Ovary (tissue), 9 donors: Measurements from ENCODE around the gene PADI2. TPM values are rescaled to one million over a fixed set of nuclear protein-coding genes. Genes with fewer than 3 reads are reported as not detected.

Source experiments
- DNase-seq, 5 donors: peaks; one replicate each; pipeline ENCODE4 v3.0.0-alpha.2; 2019 to 2020
- H3K27ac ChIP-seq, 2 donors: fragments of 200-600 bp; one replicate each; pipeline versions ENCODE4 v1.5.1 to v1.8.0; 2019 to 2022
- H3K27me3 ChIP-seq: fragments of 200-600 bp; one replicate; pipeline ENCODE4 v1.8.0; 2022
- H3K36me3 ChIP-seq: fragments of 200-600 bp; sonication (generic); one replicate; pipeline ENCODE4 v1.5.1; 2019
- H3K4me1 ChIP-seq: one replicate; pipeline ENCODE4 v1.8.1; 2013; ENCODE audit warnings: mild to moderate bottlenecking, moderate library complexity; ENCODE audit not compliant: insufficient read depth
- H3K4me3 ChIP-seq: fragments of 200-600 bp; sonication (generic); one replicate; pipeline ENCODE4 v1.5.1; 2017
- H3K9me3 ChIP-seq, 2 donors: fragments of 200-600 bp in 1 of 2; sonication (generic) in 1 of 2; one replicate each; pipeline versions ENCODE4 v1.5.1 to v1.8.1; 2013 to 2019; ENCODE audit warnings: mild to moderate bottlenecking in 1 of 2, moderate library complexity in 1 of 2
- EP300 ChIP-seq: sonication (generic); formaldehyde crosslinking; IDR thresholded peaks from one replicate; pipeline ENCODE4 v1.6.1; 2017; ENCODE audit warnings: antibody characterized with exemption
- POLR2A ChIP-seq: fragments of 450-650 bp; IDR thresholded peaks from one replicate; pipeline ENCODE4 v1.6.1; 2017; ENCODE audit warnings: antibody characterized with exemption, mild to moderate bottlenecking, moderate library complexity
- WGBS, 3 donors: extraction: QIAGEN DNeasy Blood & Tissue Kit in 1 of 3; methylation state at CpG; one replicate each; pipeline versions ENCODE4 v1.1.5 to v1.1.7; 2013 to 2017; 5-methylcytosine and 5-hydroxymethylcytosine counted together
- intact Hi-C, 4 donors: fragments of 100-400 bp; cut with DNase I; formaldehyde crosslinking; loops; one replicate each; pipeline versions ENCODE4 v1.11.0 to v1.15.1; 2022 to 2023
- polyA plus RNA-seq, 2 donors: library from polyadenylated mRNA; stranded (reverse); fragments of 200-250 nt in 1 of 2; fragments of 350-450 nt in 1 of 2; fragmentation: Illumina TruSeq in 1 of 2; extraction: RNeasy Lipid Tissue Mini Kit (QIAGEN cat#74804) in 1 of 2; gene quantifications; one replicate each; pipeline ENCODE4 v1.2.3, GENCODE V29; 2013 to 2014
- total RNA-seq, 7 donors: library from RNA; depleted of rRNA in 2 of 7; stranded (reverse); fragments of >200 nt in 2 of 7; fragmentation: NEBNext Ultra II Directional in 3 of 7; extraction: Animal tissue kit (Norgen Biotek cat#: 25700) in 3 of 7; gene quantifications; one replicate each; pipeline versions ENCODE4 v1.1.0 to v1.2.4, GENCODE V29; 2016 to 2023
- TF ChIP-seq, protein P1 (sequence below), 3 donors: fragments of 450-650 bp in 2 of 3; fragments of 200-600 bp in 1 of 3; IDR thresholded peaks; one replicate each; pipeline versions ENCODE4 v1.5.1 to v1.8.0; 2016 to 2022; ENCODE audit warnings: antibody characterized with exemption in 3 of 3, mild to moderate bottlenecking in 1 of 3
- donor health status: DM: no; HTN: no; CAD: no; lungs with moderate emphysema.
- donor health status: DM: no; HTN: no; CAD: no.
- donor health status: Bipolar disorder and iron deficiency.
- donor health status: DM: yes; HTN: yes; CAD: no.
- donor health status: DM: no; HTN: no; CAD: no.
- donor health status: DM: yes; HTN: yes; CAD: no.

PADI2 gene
- total and polyA plus RNA-seq, 9 donors = 0.07 to 5.2 (median 0.55) TPM

DNA sequence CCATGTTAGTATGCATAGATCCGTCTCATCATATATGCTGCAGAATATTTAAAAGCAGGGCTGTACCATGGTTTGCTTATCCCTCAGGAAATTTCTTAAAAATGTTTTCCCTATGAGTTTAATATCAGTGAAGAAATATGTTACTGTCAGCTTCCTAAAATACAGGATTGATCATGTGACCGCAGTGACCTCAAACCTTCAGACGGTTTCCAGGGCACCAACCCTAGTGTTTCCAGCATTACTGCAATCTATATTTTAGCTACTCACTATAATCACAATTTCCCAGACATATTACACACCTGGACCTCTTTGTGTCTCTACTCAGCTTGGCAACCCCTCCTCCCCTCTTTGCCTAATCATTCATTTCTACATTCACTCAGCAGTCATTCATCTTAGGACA, 57.8 kb downstream of the PADI2 start:
- WGBS, 3 donors = 88 to 89% (median 89%) methylated on average over 3 of the region's 3 CpGs
- DNase-seq = no peak
- no peaks in the 10 kb centered on the region for H3K4me1 ChIP-seq
- no peaks in the 10 kb centered on the region for H3K27me3 ChIP-seq
- no peak overlapping the region for H3K4me3 ChIP-seq
- no peak overlapping the region for H3K27ac ChIP-seq
- no peaks in the 10 kb centered on the region for H3K36me3 ChIP-seq
- no peaks in the 10 kb centered on the region for H3K9me3 ChIP-seq
- TF ChIP-seq, protein P1, sequence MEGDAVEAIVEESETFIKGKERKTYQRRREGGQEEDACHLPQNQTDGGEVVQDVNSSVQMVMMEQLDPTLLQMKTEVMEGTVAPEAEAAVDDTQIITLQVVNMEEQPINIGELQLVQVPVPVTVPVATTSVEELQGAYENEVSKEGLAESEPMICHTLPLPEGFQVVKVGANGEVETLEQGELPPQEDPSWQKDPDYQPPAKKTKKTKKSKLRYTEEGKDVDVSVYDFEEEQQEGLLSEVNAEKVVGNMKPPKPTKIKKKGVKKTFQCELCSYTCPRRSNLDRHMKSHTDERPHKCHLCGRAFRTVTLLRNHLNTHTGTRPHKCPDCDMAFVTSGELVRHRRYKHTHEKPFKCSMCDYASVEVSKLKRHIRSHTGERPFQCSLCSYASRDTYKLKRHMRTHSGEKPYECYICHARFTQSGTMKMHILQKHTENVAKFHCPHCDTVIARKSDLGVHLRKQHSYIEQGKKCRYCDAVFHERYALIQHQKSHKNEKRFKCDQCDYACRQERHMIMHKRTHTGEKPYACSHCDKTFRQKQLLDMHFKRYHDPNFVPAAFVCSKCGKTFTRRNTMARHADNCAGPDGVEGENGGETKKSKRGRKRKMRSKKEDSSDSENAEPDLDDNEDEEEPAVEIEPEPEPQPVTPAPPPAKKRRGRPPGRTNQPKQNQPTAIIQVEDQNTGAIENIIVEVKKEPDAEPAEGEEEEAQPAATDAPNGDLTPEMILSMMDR (IDR thresholded peaks at IDR 0.05) = no peak
- TF ChIP-seq POLR2A (no peak), EP300 (no peak)
- intact Hi-C loops = loop anchor here in 3 of 4 donors (5.0 to 10.0 kb wide), 3 partner anchors 63 to 176 kb away; no protein-coding TSS in a partner anchor

DNA sequence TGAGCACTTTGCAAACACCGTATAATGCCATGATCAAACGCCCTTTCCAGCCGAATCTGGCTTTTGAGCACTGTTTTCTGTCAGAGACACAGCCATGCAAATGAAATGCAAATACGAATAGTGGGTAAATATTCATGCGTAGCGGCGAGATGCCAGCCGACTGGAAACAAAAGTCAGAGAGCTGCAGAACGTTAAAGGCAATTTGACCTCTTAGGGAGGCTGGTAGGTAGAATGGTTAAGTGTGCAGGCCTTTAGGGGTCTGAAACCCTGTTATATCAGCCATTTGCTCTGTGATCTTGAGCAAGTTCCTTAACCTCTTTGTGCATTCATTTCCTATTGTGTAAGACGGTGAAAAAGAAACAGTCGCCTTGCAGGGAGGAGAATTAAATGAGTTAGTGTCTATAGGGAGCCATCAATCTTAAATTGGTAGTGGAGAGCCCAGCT, 58.9 kb downstream of the PADI2 start:
- Histone ChIP-seq H3K27me3 (no peaks in the 10 kb centered on the region), H3K4me1 (no peaks in the 10 kb centered on the region), H3K27ac (no peak overlapping the region), H3K9me3 (no peaks in the 10 kb centered on the region), H3K36me3 (no peaks in the 10 kb centered on the region), H3K4me3 (no peak overlapping the region)
- no peak for TF ChIP-seq POLR2A
- WGBS, 3 donors = 60 to 64% (median 60%) methylated on average over 11 of the region's 11 CpGs
- no peak for DNase-seq
- intact Hi-C loops = loop anchor here in 3 of 4 donors (5.0 to 10.0 kb wide), 3 partner anchors 64 to 177 kb away; no protein-coding TSS in a partner anchor

DNA sequence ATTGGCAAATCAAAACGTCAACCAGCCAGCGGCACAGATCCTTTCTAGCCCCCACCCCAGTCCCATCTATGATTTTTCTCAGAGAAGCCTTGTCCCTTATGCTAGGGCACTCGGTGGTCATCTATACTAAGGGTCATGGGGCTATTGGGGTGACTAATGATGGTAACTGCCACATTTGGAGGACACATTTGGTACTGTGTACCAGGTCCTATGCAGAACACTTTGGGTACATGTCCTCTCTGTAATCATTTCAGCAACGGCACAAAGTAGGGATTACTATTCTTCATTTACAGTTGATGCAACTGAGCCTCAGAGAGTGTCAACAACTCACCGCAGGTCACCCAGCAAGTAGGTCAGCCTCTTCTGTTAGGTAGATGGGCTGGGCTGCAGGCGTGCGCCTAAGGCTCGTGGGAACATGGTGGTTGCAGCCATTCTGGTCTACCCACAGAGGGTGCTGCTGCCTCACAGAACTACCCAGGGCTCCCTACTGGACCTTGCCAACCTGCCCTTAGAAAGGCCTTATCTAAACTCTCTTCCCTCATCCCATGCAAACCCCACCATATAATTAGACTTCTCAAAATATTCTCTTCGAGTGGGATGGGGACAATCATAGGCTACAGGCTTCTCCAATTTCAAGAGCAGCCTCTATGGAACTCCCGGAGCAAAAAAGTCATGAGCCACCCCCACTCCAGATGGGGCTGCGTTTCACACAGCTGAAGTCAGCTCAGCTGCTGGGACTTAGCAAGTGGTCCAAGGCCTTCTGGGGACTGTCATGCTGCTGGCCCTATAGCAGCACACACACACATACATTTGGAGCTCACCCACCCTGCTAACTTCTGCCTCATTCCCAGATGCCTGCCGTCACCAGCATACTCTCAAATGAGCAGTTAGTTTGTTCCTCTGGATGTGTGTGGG, 59.6 kb downstream of the PADI2 start:
- peak; percentile 52 to 68 (median 59) for DNase-seq
- no peak overlapping the region for H3K4me3 ChIP-seq
- H3K27ac ChIP-seq = no peak overlapping the region
- no peaks in the 10 kb centered on the region for H3K9me3 ChIP-seq
- H3K27me3 ChIP-seq = no peaks in the 10 kb centered on the region
- no peaks in the 10 kb centered on the region for H3K4me1 ChIP-seq
- no peaks in the 10 kb centered on the region for H3K36me3 ChIP-seq
- intact Hi-C loops = loop anchor here (5.0 to 10.0 kb wide), 3 partner anchors 65 to 178 kb away; no protein-coding TSS in a partner anchor
- 20 to 31% (median 25%) methylated on average over 12 of the region's 12 CpGs for WGBS, 3 donors
- TF ChIP-seq POLR2A = no peak
- TF ChIP-seq, protein P1 (IDR thresholded peaks at IDR 0.05) = peak; percentile 29 to 47 (median 35)

DNA sequence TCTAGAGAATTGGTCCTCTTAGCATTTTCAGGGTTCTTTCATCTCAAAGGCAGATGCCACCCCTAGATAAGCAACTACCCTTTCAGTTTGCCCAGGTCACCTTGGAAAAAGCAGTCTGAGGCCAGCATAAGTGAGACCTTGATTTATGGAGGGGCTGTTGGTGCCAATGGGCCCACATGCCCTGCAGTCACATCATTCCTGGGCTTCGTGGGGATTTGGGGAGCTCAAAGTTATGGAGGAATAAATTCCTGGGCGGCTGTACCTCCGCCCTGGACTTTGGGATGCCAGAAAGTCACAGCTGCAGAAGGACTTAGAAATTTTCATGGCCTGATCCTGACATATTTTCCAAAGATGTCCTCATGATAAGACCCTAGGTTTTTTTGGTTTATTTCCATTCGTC, 62.7 kb downstream of the PADI2 start:
- no peak for DNase-seq
- TF ChIP-seq EP300 (no peak), POLR2A (no peak)
- TF ChIP-seq, protein P1 (IDR thresholded peaks at IDR 0.05) = no peak
- intact Hi-C loops = loop anchor here in 1 of 4 donors (5.0 kb wide), 1 partner anchor 181 kb away; no protein-coding TSS in a partner anchor

More for the DNA sequence above, 62.7 kb downstream of the PADI2 start:
- peaks cover 1% of the 10 kb centered on the region for H3K4me1 ChIP-seq
- no peak overlapping the region for H3K27ac ChIP-seq
- no peaks in the 10 kb centered on the region for H3K27me3 ChIP-seq
- H3K9me3 ChIP-seq = no peaks in the 10 kb centered on the region
- H3K4me3 ChIP-seq = no peak overlapping the region
- 51 to 69% (median 61%) methylated on average over 4 of the region's 4 CpGs for WGBS, 3 donors
- H3K36me3 ChIP-seq = no peaks in the 10 kb centered on the region
